H9 (cell line): ENCODE data around the gene CRY2. TPM values are rescaled to one million over a fixed set of nuclear protein-coding genes. Genes with fewer than 3 reads are reported as not detected.

Experiments
- DNase-seq: peaks from one replicate; pipeline ENCODE4 v3.0.0-alpha.2; 2017
- H2AFZ ChIP-seq: one replicate; pipeline ENCODE4 v1.6.1; 2013; ENCODE audit warnings: mild to moderate bottlenecking, low read length, control low read depth, moderate library complexity
- H2AK5ac ChIP-seq: 2 replicates; pipeline ENCODE4 v1.6.1; 2013; ENCODE audit warnings: low read length, control low read depth, mixed read lengths; ENCODE audit not compliant: insufficient read length
- H2BK120ac ChIP-seq: one replicate; pipeline ENCODE4 v1.6.1; 2013; ENCODE audit warnings: low read depth, mild to moderate bottlenecking, low read length, control low read depth, inconsistent platforms; ENCODE audit not compliant: poor library complexity, severe bottlenecking
- H2BK12ac ChIP-seq: 2 replicates; pipeline ENCODE4 v1.6.1; 2013; ENCODE audit warnings: low read length, control low read depth, mixed read lengths, low read depth; ENCODE audit not compliant: insufficient read length
- H2BK15ac ChIP-seq: 2 replicates; pipeline ENCODE4 v1.6.1; 2013; ENCODE audit warnings: low read depth, low read length, control low read depth
- H2BK20ac ChIP-seq: one replicate; pipeline ENCODE4 v1.6.1; 2013; ENCODE audit warnings: low read depth, mild to moderate bottlenecking, low read length, control low read depth, inconsistent platforms; ENCODE audit not compliant: poor library complexity, severe bottlenecking
- H2BK5ac ChIP-seq: 2 replicates; pipeline ENCODE4 v1.6.1; 2013; ENCODE audit warnings: low read length, control low read depth, mixed read lengths; ENCODE audit not compliant: insufficient read length
- H3K14ac ChIP-seq: 2 replicates; pipeline ENCODE4 v1.6.1; 2013; ENCODE audit warnings: low read length, control low read depth; ENCODE audit not compliant: insufficient read depth
- H3K18ac ChIP-seq: 2 replicates; pipeline ENCODE4 v1.6.1; 2013; ENCODE audit warnings: low read depth, mild to moderate bottlenecking, mixed read lengths, low read length, control low read depth; ENCODE audit not compliant: insufficient read length
- H3K23ac ChIP-seq: 2 replicates; pipeline ENCODE4 v1.6.1; 2013; ENCODE audit warnings: low read length, control low read depth, mixed read lengths, low read depth; ENCODE audit not compliant: insufficient read length
- H3K23me2 ChIP-seq: 2 replicates; pipeline ENCODE4 v1.6.1; 2013; ENCODE audit warnings: low read depth, mild to moderate bottlenecking, mixed read lengths, low read length, control low read depth; ENCODE audit not compliant: insufficient read length, poor library complexity, severe bottlenecking
- H3K27ac ChIP-seq: 2 replicates; pipeline ENCODE4 v1.5.1; 2013; ENCODE audit warnings: low read length, control low read depth, mixed read lengths, low read depth; ENCODE audit not compliant: insufficient read length
- H3K27me3 ChIP-seq: 2 replicates; pipeline ENCODE4 v1.6.1; 2013; ENCODE audit warnings: low read length, control low read depth, inconsistent platforms; ENCODE audit not compliant: insufficient read depth
- H3K4ac ChIP-seq: 2 replicates; pipeline ENCODE4 v1.6.1; 2013; ENCODE audit warnings: low read depth, mild to moderate bottlenecking, control low read depth, inconsistent platforms, low read length, moderate library complexity
- H3K4me1 ChIP-seq: 2 replicates; pipeline ENCODE4 v1.6.1; 2013; ENCODE audit warnings: low read length, control low read depth, inconsistent platforms; ENCODE audit not compliant: insufficient read depth
- H3K4me2 ChIP-seq: 2 replicates; pipeline ENCODE4 v1.6.1; 2013; ENCODE audit warnings: low read length, control low read depth, mixed read lengths; ENCODE audit not compliant: insufficient read length, insufficient read depth
- H3K56ac ChIP-seq: 2 replicates; pipeline ENCODE4 v1.6.1; 2013; ENCODE audit warnings: low read depth, mild to moderate bottlenecking, mixed read lengths, low read length, control low read depth; ENCODE audit not compliant: insufficient read length
- H3K79me1 ChIP-seq: 2 replicates; pipeline ENCODE4 v1.6.1; 2013; ENCODE audit warnings: low read depth, mild to moderate bottlenecking, moderate library complexity, low read length, control low read depth, inconsistent platforms; ENCODE audit not compliant: insufficient read depth, poor library complexity, severe bottlenecking
- H3K79me2 ChIP-seq: 2 replicates; pipeline ENCODE4 v1.6.1; 2013; ENCODE audit warnings: low read length, control low read depth, inconsistent platforms; ENCODE audit not compliant: insufficient read depth
- H3K9ac ChIP-seq: 2 replicates; pipeline ENCODE4 v1.6.1; 2013; ENCODE audit warnings: low read length, control low read depth, mixed read lengths; ENCODE audit not compliant: insufficient read length; ENCODE audit errors: extremely low read depth
- H3K9me3 ChIP-seq: one replicate; pipeline ENCODE4 v1.6.1; 2013; ENCODE audit warnings: low read depth, low read length, inconsistent platforms; ENCODE audit not compliant: control insufficient read depth
- H3T11ph ChIP-seq: one replicate; pipeline ENCODE4 v1.6.1; 2013; ENCODE audit warnings: mild to moderate bottlenecking, low read length, control low read depth, inconsistent platforms
- H4K20me1 ChIP-seq: one replicate; pipeline ENCODE4 v1.6.1; 2013; ENCODE audit not compliant: control insufficient read depth, insufficient read length, insufficient read depth
- H4K5ac ChIP-seq: 2 replicates; pipeline ENCODE4 v1.6.1; 2013; ENCODE audit warnings: low read depth, mild to moderate bottlenecking, mixed read lengths, low read length, control low read depth; ENCODE audit not compliant: insufficient read length
- H4K8ac ChIP-seq: replicated peaks from 2 replicates; pipeline ENCODE4 v1.6.1; 2013; ENCODE audit warnings: low read length, control low read depth, mixed read lengths, low read depth; ENCODE audit not compliant: insufficient read length
- H4K91ac ChIP-seq: 2 replicates; pipeline ENCODE4 v1.6.1; 2013; ENCODE audit warnings: low read depth, mild to moderate bottlenecking, moderate library complexity, mixed read lengths, low read length, control low read depth; ENCODE audit not compliant: insufficient read length
- H3K27ac Mint-ChIP-seq, 3 experiments: 2 replicates in 2 of 3; 3 replicates in 1 of 3; pipeline ENCODE4 v1.8.0; 2020 to 2021; ENCODE audit warnings: mixed read lengths in 3 of 3, mild to moderate bottlenecking in 1 of 3, moderate library complexity in 1 of 3
- H3K27me3 Mint-ChIP-seq: 2 replicates; pipeline ENCODE4 v1.8.0; 2021; ENCODE audit warnings: low read depth, mild to moderate bottlenecking, moderate library complexity, mixed read lengths
- H3K36me3 Mint-ChIP-seq, 3 experiments: 2 replicates in 2 of 3; 3 replicates in 1 of 3; pipeline ENCODE4 v1.8.0; 2020 to 2021; ENCODE audit warnings: low read depth in 3 of 3, mixed read lengths in 3 of 3; ENCODE audit not compliant: insufficient read depth in 1 of 3
- H3K4me1 Mint-ChIP-seq, 2 experiments: 2 replicates each; pipeline ENCODE4 v1.8.0; 2020; ENCODE audit warnings: mixed read lengths in 2 of 2
- H3K4me3 Mint-ChIP-seq, 2 experiments: 2 replicates in 1 of 2; 3 replicates in 1 of 2; pipeline ENCODE4 v1.8.0; 2020 to 2021; ENCODE audit warnings: mild to moderate bottlenecking in 2 of 2, mixed read lengths in 2 of 2, moderate library complexity in 1 of 2
- H3K9me3 Mint-ChIP-seq, 2 experiments: 2 replicates in 1 of 2; 3 replicates in 1 of 2; pipeline ENCODE4 v1.8.0; 2020; ENCODE audit warnings: mild to moderate bottlenecking in 2 of 2, mixed read lengths in 2 of 2, moderate library complexity in 1 of 2
- whole genome bisulfite sequencing: extraction: QIAGEN DNeasy Blood & Tissue Kit; methylation state at CpG from one replicate; pipeline ENCODE4 v1.1.7; 2013; ENCODE audit warnings: missing lambda C conversion rate, low lambda C conversion rate, mixed read lengths; ENCODE audit not compliant: insufficient read length; ENCODE audit errors: extremely low coverage; 5-methylcytosine and 5-hydroxymethylcytosine counted together
- total RNA-seq: library from RNA; stranded (reverse); gene quantifications from 2 replicates; pipeline ENCODE4 v1.2.1, GENCODE V29; 2021
- TF ChIP-seq, protein P1 (sequence below): fragments of 200-600 bp; sonication (generic); conservative IDR thresholded peaks from 3 replicates; pipeline ENCODE4 v1.8.0; 2021; ENCODE audit warnings: antibody characterized with exemption, mild to moderate bottlenecking

Gene CRY2
- total RNA-seq, 1 experiment from 2014 or later = 14.4 TPM

GRCh38 chr11:45913514-45913913, 66.2 kb downstream of the CRY2 start:
- no peak overlapping the region for H3K9ac ChIP-seq
- TF ChIP-seq, protein P1, sequence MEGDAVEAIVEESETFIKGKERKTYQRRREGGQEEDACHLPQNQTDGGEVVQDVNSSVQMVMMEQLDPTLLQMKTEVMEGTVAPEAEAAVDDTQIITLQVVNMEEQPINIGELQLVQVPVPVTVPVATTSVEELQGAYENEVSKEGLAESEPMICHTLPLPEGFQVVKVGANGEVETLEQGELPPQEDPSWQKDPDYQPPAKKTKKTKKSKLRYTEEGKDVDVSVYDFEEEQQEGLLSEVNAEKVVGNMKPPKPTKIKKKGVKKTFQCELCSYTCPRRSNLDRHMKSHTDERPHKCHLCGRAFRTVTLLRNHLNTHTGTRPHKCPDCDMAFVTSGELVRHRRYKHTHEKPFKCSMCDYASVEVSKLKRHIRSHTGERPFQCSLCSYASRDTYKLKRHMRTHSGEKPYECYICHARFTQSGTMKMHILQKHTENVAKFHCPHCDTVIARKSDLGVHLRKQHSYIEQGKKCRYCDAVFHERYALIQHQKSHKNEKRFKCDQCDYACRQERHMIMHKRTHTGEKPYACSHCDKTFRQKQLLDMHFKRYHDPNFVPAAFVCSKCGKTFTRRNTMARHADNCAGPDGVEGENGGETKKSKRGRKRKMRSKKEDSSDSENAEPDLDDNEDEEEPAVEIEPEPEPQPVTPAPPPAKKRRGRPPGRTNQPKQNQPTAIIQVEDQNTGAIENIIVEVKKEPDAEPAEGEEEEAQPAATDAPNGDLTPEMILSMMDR = no peak
- no peak overlapping the region for H3K14ac ChIP-seq

More at GRCh38 chr11:45913514-45913913, 66.2 kb downstream of the CRY2 start:
- no peak overlapping the region for H4K91ac ChIP-seq
- peaks cover 3% of the 10 kb centered on the region for H3K23me2 ChIP-seq
- H3K27me3 ChIP-seq = no peaks in the 10 kb centered on the region
- no peak overlapping the region for H2AFZ ChIP-seq
- Mint-ChIP-seq H3K27me3 (no peaks in the 10 kb centered on the region), H3K36me3 (peaks cover 5 to 40% (median 29%) of the 10 kb centered on the region in 3 experiments; a peak in 6 of 7 replicates), H3K27ac (no peak overlapping the region), H3K4me3 (no peak overlapping the region; a peak in 1 of 5 replicates), H3K4me1 (peaks cover 3 to 5% of the 10 kb centered on the region in 2 experiments), H3K9me3 (no peaks in the 10 kb centered on the region)
- DNase-seq = no peak
- H3K18ac ChIP-seq = no peak overlapping the region
- no peaks in the 10 kb centered on the region for H3K79me2 ChIP-seq
- no peak overlapping the region for H3K4ac ChIP-seq
- H3K79me1 ChIP-seq = no peaks in the 10 kb centered on the region
- H3K56ac ChIP-seq = no peak overlapping the region
- WGBS = no CpG with 5 or more reads among the region's 19 CpGs
- no peak overlapping the region for H2BK15ac ChIP-seq
- no peaks in the 10 kb centered on the region for H3K4me1 ChIP-seq
- H4K5ac ChIP-seq = no peak overlapping the region
- no peak overlapping the region for H3K4me2 ChIP-seq
- H3K23ac ChIP-seq = no peak overlapping the region
- no peak overlapping the region for H2AK5ac ChIP-seq
- H2BK20ac ChIP-seq = no peak overlapping the region
- H4K8ac ChIP-seq = no peak overlapping the region
- no peak overlapping the region for H2BK120ac ChIP-seq
- H3K27ac ChIP-seq = no peak overlapping the region
- no peaks in the 10 kb centered on the region for H4K20me1 ChIP-seq
- no peak overlapping the region for H3T11ph ChIP-seq
- H3K9me3 ChIP-seq = no peaks in the 10 kb centered on the region
- H2BK12ac ChIP-seq = no peak overlapping the region
- no peak overlapping the region for H2BK5ac ChIP-seq
